ENCODE data around the gene OR8G1.
"Not testable (repeated sequence)": the region's sequence is repeated elsewhere in the genome, so short reads cannot be mapped to it uniquely, and the experiment has no call there.

Gene OR8G1

GRCh38 chr11:124249869-124250268 lies 9.0 kb downstream of the OR8G1 start:
- not testable (repeated sequence) for DNase-seq

GRCh38 chr11:124256076-124256475 lies 15.2 kb downstream of the OR8G1 start, which contains the start of gene OR8G5:
Gene OR8G5, plus strand, starts transcription at chr11:124256376. Its CDS starts 8,556 bp downstream, at chr11:124264932.
- no peak for DNase-seq

DNA sequence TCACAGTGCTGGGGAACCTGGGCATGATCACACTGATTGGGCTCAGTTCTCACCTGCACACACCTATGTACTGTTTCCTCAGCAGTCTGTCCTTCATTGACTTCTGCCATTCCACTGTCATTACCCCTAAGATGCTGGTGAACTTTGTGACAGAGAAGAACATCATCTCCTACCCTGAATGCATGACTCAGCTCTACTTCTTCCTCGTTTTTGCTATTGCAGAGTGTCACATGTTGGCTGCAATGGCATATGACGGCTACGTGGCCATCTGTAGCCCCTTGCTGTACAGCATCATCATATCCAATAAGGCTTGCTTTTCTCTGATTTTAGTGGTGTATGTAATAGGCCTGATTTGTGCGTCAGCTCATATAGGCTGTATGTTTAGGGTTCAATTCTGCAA lies 24.1 kb downstream of the OR8G1 start:
- not testable (repeated sequence) for DNase-seq

GRCh38 chr11:124270886-124271285 lies 30.0 kb downstream of the OR8G1 start:
- DNase-seq, result not testable (repeated sequence)

GRCh38 chr11:124274000-124274399 lies 33.1 kb downstream of the OR8G1 start:
- DNase-seq, result no peak

DNA sequence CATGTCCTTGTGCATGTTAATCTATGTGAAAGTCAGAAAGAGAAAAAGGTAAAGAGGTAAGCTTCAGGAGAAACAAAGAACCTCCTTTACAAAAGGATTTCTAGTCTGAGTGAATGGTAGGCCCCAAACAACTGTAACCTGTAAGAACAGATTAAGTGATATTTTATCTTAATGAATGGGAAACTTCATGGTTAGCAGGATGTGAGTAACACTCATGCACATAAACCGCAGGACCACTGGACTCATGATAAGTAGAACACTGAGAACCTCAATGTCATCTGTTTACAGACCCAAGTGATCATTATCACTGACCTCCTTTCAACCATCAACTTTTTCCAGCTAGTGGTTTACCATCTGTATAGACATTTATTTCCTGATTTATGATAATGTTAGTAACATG lies 35.2 kb downstream of the OR8G1 start:
- DNase-seq, result no peak

- DNase-seq, result no peak
Observed at GRCh38 chr11:124277207-124277606, 36.3 kb downstream of the OR8G1 start.

DNA sequence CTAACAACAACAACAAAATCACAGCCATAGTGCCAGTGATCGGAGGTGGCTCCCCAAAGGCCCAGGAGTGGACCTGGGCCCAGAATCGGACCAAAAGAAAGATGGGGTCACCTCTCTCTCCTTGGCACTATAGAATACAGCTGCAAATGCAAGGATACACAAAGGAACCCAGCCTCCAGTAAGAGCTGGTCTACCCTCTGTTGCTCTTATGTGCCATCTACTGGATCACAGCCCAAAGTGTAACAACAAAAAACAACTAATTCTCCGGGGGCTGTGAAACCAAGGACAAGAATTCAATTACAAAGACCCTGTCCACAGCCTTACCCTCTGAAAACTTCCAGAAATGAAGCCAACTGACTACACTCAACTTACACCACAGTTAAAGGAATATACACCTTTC lies 36.9 kb downstream of the OR8G1 start:
- no peak for DNase-seq

- no peak for DNase-seq
Observed at GRCh38 chr11:124278261-124278660, 37.4 kb downstream of the OR8G1 start.

- no peak for DNase-seq
Observed at GRCh38 chr11:124285610-124286344, 44.9 kb downstream of the OR8G1 start.

DNA sequence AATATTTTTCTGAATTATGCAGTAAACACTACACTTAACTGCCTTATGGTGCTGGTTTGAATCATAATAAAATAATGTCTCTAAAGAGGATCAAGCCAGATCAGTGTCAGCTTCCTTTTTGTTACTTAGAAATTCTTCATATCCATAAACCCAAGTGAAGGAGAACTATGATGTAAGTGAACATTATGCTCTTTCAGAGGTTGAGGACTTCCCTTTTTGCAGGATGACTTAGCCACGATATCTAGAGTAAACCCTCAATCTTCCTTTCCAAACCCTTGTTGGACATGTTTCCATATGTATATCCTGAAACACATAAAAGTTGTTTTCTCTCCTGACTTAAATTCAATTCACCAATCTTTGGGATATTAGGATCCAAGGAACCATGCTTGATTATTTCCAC lies 53.8 kb downstream of the OR8G1 start:
- DNase-seq, result no peak

GRCh38 chr11:124296016-124296415 lies 55.1 kb downstream of the OR8G1 start:
- DNase-seq, result no peak

GRCh38 chr11:124297921-124298320 lies 57.0 kb downstream of the OR8G1 start:
- no peak for DNase-seq

GRCh38 chr11:124301548-124301947 lies 60.7 kb downstream of the OR8G1 start:
- DNase-seq, result no peak

DNA sequence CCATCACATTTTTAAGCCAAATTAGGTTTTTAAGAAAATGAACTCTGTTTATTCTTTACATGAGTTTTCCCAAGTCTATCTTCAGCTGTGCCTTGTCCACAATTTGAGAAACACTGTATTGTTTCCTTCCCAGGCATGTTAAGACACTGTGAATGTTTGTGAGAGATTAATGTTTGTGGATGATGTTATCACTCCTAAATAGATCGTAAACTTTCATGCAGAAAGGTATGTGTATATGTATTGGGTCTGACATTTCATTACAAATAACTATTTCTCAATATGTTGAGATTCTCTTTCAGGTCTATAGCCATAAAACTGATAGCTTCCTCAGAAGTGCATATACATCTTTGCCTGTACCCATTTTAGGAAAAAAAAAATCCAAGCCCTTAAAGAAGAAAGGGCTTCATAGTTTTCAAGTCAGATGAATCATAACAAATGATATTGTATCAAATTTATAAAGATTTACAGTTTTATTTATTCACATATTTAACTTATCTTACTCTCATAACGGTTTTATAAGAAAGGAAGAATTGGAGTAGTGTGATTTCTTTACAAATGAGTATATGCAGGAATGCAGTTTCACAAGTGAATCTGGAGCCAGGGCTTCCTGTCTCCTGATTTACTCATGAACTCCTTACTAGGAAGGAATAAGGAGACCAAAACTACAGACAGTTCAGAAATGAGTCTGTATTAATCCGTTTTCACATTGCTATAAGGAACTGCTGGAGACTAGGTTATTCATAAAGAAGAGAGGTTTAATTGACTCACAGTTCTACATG lies 61.6 kb downstream of the OR8G1 start:
- DNase-seq, result no peak
